ENCODE data around the gene ANKS4B.
"Not testable (repeated sequence)": the region's sequence is repeated elsewhere in the genome, so short reads cannot be mapped to it uniquely, and the experiment has no call there.

DNA sequence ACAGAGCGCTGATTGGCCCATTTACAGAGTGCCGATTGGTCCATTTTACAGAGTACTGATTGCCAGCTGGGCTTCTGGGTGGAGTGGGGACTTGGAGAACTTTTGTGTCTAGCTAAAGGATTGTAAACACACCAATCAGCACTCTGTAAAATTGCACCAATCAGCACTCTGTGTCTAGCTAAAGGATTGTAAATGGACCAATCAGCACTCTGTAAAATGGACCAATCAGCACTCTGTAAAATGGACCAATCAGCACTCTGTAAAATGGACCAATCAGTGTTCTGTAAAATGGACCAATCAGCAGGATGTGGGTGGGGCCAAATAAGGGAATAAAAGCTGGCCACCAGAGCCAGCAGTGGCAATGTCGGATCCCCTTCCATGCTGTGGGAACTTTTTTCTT is 56.3 kb downstream of the ANKS4B start:
- TF ChIP-seq CTCF, POLR2A, EP300 (IDR thresholded peaks at IDR 0.05): not testable (repeated sequence)

Measured in stomach (tissue), 4 donors.